SU-DHL-6 (cell line): ENCODE data around the gene DAGLB.
A peak's percentile ranks its signal among the peaks of the same experiment; 100 is the strongest.

Experiments used
- H2AFZ ChIP-seq: fragments of 200-600 bp; sonication (generic); 2 replicates; pipeline ENCODE4 v1.6.1; 2014; ENCODE audit warnings: low read depth, mild to moderate bottlenecking, moderate library complexity, mixed read lengths, antibody characterized with exemption, low read length; ENCODE audit not compliant: severe bottlenecking
- H3F3A ChIP-seq: fragments of 200-600 bp; shearing (Covaris generic); 2 replicates; pipeline ENCODE4 v1.6.0; 2016; ENCODE audit warnings: antibody characterized with exemption, mild to moderate bottlenecking; ENCODE audit not compliant: insufficient read depth
- H3K27ac ChIP-seq: fragments of 200-600 bp; sonication (generic); 2 replicates; pipeline ENCODE4 v1.5.1; 2016; ENCODE audit warnings: low read depth, mild to moderate bottlenecking, low read length, moderate library complexity, mixed read lengths
- H3K27me3 ChIP-seq: fragments of 200-600 bp; sonication (generic), shearing (Covaris generic); 2 replicates; pipeline ENCODE4 v1.6.0; 2014; ENCODE audit warnings: mild to moderate bottlenecking, low read length
- H3K36me3 ChIP-seq: fragments of 200-600 bp; sonication (generic); 2 replicates; pipeline ENCODE4 v1.6.1; 2014; ENCODE audit warnings: mild to moderate bottlenecking, low read length, mixed read lengths
- H3K4me2 ChIP-seq: fragments of 300-600, 200-600 bp; shearing (Covaris generic), sonication (generic); 2 replicates; pipeline ENCODE4 v1.6.0; 2014; ENCODE audit warnings: low read length, low read depth, mild to moderate bottlenecking; ENCODE audit not compliant: poor library complexity, severe bottlenecking
- H3K4me3 ChIP-seq: fragments of 200-600 bp; sonication (generic); 2 replicates; pipeline ENCODE4 v1.5.1; 2014; ENCODE audit warnings: antibody characterized with exemption, low read length, mild to moderate bottlenecking, mixed read lengths; ENCODE audit not compliant: insufficient read depth, poor library complexity, severe bottlenecking
- H3K79me2 ChIP-seq: fragments of 200-600 bp; sonication (generic); 2 replicates; pipeline ENCODE4 v1.6.1; 2014; ENCODE audit warnings: mild to moderate bottlenecking, low read length, moderate library complexity; ENCODE audit not compliant: insufficient read depth
- H3K9ac ChIP-seq: fragments of 200-600 bp; sonication (generic); 2 replicates; pipeline ENCODE4 v1.7.0; 2014; ENCODE audit warnings: mild to moderate bottlenecking, low read length
- H3K9me2 ChIP-seq: fragments of 200-600 bp; sonication (generic); replicated peaks from 2 replicates; pipeline ENCODE4 v1.6.1; 2014; ENCODE audit warnings: low read length; ENCODE audit not compliant: insufficient read depth
- H3K9me3 ChIP-seq: fragments of 200-600 bp; sonication (generic); 2 replicates; pipeline ENCODE4 v1.6.1; 2014; ENCODE audit warnings: low read length, mixed read lengths; ENCODE audit not compliant: insufficient read depth
- H4K20me1 ChIP-seq: fragments of 200-600 bp; sonication (generic); 2 replicates; pipeline ENCODE4 v1.6.1; 2014; ENCODE audit warnings: low read depth, mild to moderate bottlenecking, antibody characterized with exemption, low read length, moderate library complexity, mixed read lengths
- CTCF ChIP-seq: fragments of 200-600 bp; sonication (generic); IDR thresholded peaks from one replicate; pipeline ENCODE4 v1.5.1; 2017; ENCODE audit warnings: antibody characterized with exemption, mild to moderate bottlenecking, low read length, moderate library complexity; ENCODE audit not compliant: insufficient read depth, poor library complexity, severe bottlenecking
- EZH2phosphoT487 ChIP-seq: fragments of 200-600 bp; sonication (generic), shearing (Covaris generic); conservative IDR thresholded peaks from 2 replicates; pipeline ENCODE4 v1.6.1; 2018; ENCODE audit warnings: mild to moderate bottlenecking, antibody characterized with exemption, low read length, moderate library complexity, mixed read lengths

Gene DAGLB

GRCh38 chr7:6367701-6368211, 80.0 kb downstream of the DAGLB start:
- no peaks in the 10 kb centered on the region for H3K79me2 ChIP-seq
- H3K9ac ChIP-seq: no peak overlapping the region
- TF ChIP-seq CTCF: no peak
- no peaks in the 10 kb centered on the region for H3K27me3 ChIP-seq
- peaks cover 12% of the 10 kb centered on the region for H3F3A ChIP-seq
- H3K4me2 ChIP-seq: no peak overlapping the region
- H2AFZ ChIP-seq: no peak overlapping the region
- no peaks in the 10 kb centered on the region for H4K20me1 ChIP-seq
- H3K27ac ChIP-seq: no peak overlapping the region
- no peaks in the 10 kb centered on the region for H3K9me2 ChIP-seq
- no peaks in the 10 kb centered on the region for H3K9me3 ChIP-seq
- H3K4me3 ChIP-seq: no peak overlapping the region
- H3K36me3 ChIP-seq: no peaks in the 10 kb centered on the region

- Histone ChIP-seq H3K36me3 (no peaks in the 10 kb centered on the region), H3K27ac (no peak overlapping the region), H3K9me3 (no peaks in the 10 kb centered on the region), H3F3A (no peaks in the 10 kb centered on the region), H2AFZ (no peak overlapping the region), H3K4me2 (no peak overlapping the region), H3K9me2 (no peaks in the 10 kb centered on the region), H3K9ac (no peak overlapping the region), H4K20me1 (no peaks in the 10 kb centered on the region), H3K79me2 (no peaks in the 10 kb centered on the region), H3K27me3 (no peaks in the 10 kb centered on the region), H3K4me3 (no peak overlapping the region)
- TF ChIP-seq EZH2phosphoT487 (no peak), CTCF (no peak)
Observed at GRCh38 chr7:6365451-6365850, 82.3 kb downstream of the DAGLB start.

- Histone ChIP-seq H3K4me2 (no peak overlapping the region), H2AFZ (peak overlapping the region; percentile 56)
Observed at GRCh38 chr7:6360841-6361240, 86.9 kb downstream of the DAGLB start.

More at GRCh38 chr7:6360841-6361240, 86.9 kb downstream of the DAGLB start:
- Histone ChIP-seq H3K9ac (no peak overlapping the region), H4K20me1 (no peaks in the 10 kb centered on the region), H3K9me2 (no peaks in the 10 kb centered on the region), H3K79me2 (no peaks in the 10 kb centered on the region), H3F3A (0 out of 2 replicates have a peak, but pooled peaks cover under 1% of the 10 kb centered on the region), H3K27ac (no peak overlapping the region), H3K27me3 (no peaks in the 10 kb centered on the region), H3K9me3 (no peaks in the 10 kb centered on the region), H3K36me3 (no peaks in the 10 kb centered on the region), H3K4me3 (no peak overlapping the region)
- no peak for TF ChIP-seq CTCF
- TF ChIP-seq EZH2phosphoT487: no peak
